Activated gamma-delta T cell treated with Interleukin-2 at 50 U/mL for 16 hours (primary cell): ENCODE results near the gene ITPR3.

Experiments used
- DNase-seq: peaks from one replicate; pipeline ENCODE4 v3.0.0-alpha.2; 2020

The ITPR3 gene

DNA sequence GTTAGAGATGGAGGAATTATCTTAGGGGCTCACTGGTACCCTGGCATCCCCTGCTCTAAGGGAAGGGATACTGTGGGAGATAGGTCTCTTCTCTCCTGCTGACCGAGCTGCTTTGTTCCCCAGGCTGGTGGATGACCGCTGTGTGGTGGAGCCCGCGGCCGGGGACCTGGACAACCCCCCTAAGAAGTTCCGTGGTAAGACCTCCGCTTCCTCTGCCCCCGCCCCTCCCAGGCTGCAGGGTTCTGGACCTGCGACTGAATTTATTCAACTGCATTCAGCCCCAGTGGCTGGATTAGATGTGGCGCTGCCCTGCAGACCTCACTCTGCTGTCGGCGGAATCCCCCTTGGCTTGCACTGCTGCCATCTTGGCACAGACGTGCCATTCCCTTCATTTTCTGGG lies 19.2 kb downstream of the ITPR3 start:
- no peak for DNase-seq

DNA sequence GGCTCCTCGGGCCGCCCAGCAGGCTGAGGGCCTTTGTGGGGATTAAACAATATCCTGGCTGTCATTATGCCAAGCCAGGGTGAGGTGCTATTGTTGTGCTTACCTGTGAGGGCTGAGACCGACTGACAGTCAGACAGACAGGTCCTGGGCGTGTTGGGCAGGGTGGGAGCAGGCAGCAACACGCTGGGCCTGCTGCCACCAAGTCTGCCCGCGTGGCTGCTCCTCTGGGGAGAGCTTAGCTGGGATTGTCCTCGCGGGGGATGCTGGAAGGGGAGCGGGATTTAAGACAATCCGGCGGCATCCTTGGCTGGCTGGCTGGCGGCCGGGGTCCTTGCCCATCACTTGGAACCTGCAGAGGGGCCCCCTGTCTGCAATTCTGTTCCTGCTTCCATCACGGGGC lies 20.0 kb downstream of the ITPR3 start:
- no peak for DNase-seq

DNA sequence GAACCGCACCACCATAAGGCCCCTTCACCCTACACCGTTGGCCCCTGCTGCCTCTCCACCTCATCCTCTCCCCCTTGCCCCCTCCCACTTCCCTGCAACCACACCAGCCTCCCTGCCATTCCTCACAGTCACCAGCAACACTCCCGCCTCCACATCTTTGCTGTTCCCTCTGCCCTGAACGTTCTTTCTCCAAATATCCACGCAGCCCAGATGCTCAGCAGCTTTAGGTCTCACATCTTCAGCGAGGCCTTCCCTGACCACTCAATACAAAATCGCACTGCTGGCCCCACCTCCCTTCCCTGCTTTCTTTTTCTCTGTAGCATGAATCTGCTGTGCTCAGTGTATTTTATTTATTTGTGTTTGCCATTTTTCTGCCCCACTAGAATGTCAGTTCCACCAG lies 20.5 kb downstream of the ITPR3 start:
- DNase-seq: no peak

DNA sequence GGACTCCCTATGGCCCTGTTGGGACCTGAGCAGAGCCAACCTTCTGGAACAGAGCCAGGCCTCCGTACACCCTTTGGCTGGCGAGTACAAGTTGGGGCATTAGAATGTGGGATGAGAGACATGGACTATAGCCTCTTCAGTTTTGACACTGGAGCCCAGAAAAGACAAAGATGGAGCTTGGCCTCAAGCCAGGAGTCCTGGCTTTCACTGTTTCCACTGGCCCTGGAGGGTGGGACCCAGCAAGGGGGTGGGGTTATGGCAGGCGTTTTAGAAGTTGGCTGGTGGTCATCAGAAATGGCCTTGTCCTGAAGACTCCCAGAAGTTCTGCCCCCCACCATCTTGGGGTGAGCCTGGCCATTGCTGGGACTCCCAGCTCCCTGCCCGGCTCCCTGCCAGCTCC lies 21.8 kb downstream of the ITPR3 start:
- no peak for DNase-seq

DNA sequence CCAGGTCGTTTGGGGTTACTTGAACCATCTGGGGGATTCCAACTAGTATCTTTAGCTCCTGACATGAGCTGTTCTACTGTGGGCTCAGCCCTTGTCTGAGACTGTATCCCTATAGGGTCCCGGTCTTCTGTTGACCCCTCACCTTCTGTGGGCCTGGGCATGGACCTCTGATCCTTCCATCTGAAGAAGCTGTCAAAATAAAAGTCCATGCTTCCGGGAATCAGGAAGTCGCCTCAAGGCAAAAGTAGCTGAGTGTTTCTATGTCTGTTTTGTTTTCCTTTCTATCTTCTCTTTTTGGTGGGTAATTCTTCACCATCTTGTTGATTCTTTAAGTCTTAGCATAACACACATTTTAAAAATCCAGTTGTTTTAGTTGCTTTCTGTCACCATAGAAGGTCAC lies 30.3 kb downstream of the ITPR3 start:
- no peak for DNase-seq

DNA sequence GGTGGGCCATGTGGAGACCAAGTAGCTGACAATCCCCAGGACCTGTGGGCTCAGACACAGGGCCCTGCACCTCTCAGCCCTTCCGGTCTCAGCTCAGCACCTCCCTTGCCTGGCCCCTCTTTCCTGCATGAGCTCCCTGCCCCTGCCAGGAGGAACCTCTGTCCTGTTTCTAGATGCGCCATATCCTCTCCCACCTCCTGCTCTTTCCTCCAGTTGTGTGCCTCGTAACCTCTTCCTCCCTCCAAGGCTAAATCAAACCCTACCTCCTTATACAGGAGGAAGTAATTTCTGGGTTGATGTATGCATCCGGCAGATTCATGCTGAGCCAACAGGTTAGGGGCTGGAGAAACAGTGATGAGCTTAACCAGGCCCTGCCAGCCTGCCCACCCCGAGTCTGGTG lies 30.9 kb downstream of the ITPR3 start:
- no peak for DNase-seq

DNA sequence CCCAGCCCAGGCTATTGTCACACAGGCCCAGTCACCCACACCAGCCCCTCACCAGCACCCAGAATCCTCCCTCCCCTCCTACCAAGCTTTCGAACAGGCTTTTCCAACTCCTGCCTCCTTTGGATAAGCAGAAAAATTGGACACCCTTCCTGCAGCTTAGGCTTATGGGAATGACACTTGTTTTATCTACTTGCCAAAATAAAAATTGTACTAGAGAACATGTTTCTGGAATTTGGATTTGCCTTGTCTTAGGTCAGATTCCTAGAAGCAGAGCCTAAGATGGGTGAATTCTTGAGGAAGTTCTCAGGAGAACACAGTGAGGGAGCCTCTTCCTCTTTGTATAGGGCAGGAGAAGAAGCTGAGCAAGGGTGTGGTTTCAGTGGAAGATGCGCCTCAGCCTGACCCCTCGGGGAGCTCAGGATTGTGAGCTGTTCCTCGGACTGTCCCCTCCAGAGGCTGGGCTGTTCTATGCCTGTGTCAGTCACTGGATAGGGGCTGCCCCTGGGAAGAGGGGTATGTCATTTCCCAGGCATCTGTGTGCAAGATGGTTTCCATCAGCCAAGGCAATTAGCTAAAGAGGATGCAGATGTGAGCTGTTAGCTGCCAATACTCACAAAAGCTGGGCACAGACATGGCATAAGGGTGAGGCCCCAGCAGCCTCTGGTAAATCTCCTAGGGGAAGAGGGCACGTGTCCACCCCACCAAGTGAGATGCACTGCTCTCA lies 33.9 kb downstream of the ITPR3 start:
- no peak for DNase-seq

DNA sequence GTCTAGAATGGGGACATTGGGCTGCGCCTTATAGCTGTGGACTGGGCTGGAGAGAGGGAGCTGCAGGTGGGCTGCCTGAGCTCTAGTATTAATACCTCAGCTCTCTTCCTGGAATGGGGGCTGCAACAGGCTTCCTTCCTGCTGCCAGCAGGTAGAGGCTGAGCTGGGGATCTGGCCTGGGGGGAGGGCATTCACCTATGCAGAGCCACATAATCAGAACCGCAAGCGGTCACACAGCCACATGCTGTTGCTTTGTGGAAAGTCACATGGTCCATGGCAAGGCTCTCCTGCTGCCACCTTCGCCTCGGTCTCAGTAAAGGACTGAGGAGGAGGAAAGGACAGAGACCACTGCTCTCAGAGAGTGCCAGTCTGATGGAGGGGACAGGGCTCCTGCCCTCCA lies 35.7 kb downstream of the ITPR3 start:
- DNase-seq: no peak

DNA sequence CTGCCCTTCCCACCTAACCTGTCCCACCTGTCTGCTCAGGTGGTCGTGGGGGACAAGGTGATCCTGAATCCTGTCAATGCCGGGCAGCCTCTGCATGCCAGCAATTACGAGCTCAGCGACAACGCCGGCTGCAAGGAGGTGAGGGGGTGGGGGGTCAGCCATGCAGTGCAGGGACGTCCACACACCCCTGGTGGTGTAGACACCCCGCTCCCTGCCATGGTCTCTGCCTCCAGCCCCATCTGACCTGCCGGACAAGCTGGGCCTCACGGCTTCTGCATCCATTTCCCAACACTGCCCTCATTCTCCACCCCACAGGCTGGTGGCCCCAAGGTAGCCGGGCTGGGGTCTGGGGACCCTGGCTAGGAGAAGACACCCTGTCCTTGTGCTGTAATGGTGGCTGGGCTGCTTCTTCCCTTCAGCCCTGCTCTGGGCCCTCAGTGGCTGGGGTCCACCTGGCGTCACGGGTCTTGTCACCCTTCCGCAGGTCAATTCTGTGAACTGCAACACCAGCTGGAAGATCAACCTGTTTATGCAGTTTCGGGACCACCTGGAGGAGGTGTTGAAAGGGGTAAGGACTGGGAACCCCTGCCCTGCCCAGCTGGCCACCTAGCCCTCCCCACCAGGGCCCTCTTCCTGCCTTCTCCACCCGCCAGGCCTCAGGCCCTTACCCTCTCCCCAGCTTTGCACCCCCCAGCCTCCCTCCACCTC lies 38.0 kb downstream of the ITPR3 start:
- no peak for DNase-seq

DNA sequence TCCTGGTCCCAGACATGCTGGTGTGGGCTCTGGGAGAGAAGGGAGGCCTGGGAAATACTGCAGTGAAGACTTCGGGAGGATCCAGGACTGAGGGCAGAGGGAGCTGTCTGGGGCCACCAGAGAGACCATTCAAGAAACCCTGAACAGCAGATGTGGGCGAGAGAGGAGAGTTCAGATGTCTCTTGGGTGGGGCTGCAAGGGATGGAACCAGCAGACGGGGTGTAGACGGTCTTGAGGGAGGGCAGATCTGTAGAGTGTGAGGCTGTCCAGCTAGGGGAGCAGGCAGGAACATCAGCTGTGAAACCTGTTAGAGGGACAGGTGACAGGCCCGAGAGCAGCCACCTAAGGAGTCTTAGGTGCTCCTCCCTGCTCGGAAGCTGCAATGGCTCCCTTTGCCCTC lies 38.9 kb downstream of the ITPR3 start:
- no peak for DNase-seq

DNA sequence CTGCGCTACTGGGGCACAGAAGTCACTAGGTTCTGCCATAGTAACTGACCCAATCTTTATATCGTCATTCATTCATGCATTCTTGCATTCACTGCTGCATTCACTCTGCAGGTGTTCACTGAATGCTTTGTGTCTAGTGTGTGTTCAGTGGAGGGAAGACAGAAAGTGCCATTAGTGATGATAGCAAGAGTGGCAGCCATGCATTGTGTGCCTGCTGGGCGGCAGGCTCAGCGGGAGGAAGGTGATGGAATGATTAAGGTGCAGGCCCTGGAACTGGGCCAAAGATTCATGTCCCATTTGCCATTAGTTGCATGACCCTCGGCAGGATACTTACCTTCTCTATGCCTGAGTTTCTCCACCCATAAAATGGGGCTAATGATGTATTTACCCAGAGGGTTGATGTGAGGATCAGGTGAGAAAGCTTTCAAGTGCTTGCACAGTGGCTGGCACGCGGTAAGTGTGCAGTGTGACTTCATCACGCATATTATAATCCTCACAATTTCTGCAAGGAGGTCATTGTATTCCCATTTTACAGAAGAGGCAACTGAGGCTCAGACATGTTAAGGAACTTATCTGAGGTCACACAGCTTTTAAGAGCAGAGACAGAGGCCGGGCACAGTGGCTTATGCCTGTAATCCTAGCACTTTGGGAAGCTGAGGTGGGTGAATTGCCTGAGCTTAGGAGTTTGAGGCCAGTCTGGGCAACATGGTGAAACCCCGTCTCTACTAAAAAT lies 40.1 kb downstream of the ITPR3 start:
- no peak for DNase-seq

DNA sequence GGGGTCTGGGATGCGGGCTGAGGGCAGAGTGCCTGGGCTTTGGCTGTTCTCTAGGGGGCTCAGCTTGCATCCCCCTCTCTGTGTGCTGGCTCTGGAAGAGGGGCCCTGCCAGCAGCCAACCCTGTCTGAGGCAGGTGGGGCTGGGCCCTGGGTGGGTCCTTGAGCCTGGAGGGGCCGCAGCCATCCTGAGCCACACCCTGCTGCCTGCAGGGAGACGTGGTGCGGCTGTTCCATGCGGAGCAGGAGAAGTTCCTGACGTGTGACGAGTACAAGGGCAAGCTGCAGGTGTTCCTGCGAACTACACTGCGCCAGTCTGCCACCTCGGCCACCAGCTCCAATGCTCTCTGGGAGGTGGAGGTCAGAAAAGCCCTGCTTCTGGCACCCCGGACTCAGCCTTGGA lies 41.2 kb downstream of the ITPR3 start:
- no peak for DNase-seq

DNA sequence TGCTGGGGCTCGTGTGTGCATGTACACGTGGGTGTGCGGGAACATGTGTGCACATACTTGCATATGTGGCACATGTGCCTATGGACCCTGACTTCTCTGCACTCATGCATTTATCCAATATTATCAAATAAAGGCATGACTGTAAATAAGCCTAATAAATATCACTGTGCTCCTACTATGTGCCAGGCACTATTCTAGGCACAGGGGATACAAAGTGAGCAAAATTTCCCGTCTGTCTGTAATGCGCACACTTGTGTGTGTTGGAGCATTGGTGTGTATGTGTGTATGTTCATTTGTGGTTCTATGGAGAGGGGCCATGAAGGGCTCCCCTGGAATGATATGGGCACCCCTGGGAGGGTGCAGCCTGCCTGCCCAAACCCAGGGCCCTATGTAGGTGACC lies 41.9 kb downstream of the ITPR3 start:
- no peak for DNase-seq

DNA sequence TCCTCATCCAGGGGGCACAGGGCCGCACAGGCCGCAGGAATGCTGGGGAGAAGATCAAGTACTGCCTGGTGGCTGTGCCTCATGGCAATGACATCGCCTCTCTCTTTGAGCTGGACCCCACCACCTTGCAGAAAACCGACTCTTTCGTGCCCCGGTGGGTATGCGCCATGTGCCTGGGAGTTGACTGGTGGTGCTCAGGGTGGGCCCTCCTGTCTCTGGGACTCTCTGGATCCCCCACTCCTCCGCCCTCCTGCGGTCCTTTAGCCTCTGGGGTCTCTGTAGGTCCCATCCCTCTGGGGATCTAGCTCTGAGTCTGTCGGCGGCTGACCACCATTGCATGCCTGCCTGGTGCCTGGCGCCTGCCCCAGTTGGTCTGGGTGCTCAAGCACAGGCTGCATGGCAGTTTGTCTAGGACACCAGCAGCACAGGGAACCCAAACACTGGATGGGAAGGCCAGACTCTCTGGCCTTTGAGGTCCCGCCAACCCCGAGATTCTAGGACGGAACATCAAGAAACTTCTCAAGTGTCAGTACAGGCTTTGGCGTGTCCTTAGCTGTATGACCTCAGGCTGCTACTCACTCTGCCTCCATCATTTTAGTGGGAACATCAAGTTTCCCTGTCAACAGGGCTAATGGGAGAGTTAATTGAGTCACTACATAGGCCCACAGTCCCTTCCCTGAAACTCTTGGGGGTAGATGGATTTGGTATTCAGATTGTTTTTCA lies 42.8 kb downstream of the ITPR3 start:
- DNase-seq: no peak

DNA sequence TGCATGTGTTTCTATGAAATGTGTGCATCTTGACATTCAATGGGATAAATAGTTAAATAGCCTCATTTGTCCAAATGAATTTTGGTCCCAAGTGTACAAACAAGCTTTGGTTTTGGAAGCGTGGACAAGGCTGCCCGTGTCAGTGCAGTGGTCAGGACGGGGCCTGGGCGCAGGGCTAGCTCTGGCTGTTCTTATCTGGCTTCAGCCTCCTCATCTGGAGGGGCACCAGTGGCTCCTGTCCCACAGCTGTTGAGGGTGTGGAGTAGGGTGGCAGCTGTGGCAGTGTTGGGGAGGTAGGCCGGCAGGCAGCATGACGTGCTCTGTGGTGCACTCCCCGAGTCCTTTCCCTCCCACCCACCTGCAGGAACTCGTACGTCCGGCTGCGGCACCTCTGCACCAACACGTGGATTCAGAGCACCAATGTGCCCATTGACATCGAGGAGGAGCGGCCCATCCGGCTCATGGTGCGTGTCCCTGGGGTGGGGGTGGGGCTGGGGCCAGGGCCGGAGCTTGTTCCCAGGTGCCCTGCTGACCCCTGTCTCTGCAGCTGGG lies 43.5 kb downstream of the ITPR3 start:
- DNase-seq: no peak

DNA sequence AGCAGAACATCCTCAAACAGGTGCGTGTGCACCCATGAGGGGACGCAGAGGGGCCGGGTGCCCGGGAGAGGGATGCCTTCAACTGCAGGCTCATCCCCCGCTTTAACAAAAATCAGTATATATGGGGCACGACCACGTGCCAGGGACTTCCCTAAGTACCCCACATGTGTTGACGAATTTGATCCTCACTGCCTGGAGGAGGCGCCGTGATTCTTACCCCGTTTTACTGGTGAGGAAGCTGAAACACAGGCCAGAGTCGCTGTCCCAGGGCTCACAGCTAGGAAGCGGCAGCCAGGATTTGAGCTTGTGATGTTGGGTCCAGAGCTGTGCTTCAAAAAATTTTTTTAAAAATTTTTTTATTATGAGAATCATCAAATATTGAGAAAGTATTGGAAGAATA lies 44.8 kb downstream of the ITPR3 start:
- DNase-seq: no peak

DNA sequence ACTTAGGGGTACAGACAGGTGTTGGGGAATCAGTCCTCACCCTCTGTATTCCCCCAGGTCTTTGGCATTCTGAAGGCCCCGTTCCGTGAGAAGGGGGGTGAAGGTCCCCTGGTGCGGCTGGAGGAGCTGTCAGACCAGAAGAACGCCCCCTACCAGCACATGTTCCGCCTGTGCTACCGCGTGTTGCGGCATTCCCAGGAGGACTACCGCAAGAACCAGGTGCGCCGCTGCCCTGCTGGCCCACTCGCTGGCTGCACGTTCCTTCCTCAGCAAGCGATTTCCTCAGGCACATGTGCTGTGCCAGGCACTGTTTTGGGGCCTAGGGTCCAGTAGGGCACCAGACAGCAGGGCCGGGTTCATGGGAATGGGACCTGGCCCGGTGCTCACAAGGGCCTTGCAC lies 46.0 kb downstream of the ITPR3 start:
- DNase-seq: no peak

DNA sequence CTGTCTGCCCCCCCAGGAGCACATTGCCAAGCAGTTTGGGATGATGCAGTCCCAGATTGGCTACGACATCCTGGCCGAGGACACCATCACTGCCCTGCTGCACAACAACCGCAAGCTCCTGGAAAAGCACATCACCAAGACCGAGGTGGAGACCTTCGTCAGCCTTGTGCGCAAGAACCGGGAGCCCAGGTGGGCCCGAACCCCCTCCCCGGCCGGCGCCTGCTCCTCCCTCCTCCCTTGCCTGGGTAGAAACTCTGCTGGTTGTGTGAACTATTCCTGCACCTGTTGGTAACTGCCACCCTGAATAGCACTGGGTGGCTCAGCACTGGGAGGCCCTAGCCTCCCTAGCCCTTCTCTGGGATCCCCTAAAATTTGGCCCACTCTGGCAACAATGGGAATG lies 46.7 kb downstream of the ITPR3 start:
- no peak for DNase-seq

DNA sequence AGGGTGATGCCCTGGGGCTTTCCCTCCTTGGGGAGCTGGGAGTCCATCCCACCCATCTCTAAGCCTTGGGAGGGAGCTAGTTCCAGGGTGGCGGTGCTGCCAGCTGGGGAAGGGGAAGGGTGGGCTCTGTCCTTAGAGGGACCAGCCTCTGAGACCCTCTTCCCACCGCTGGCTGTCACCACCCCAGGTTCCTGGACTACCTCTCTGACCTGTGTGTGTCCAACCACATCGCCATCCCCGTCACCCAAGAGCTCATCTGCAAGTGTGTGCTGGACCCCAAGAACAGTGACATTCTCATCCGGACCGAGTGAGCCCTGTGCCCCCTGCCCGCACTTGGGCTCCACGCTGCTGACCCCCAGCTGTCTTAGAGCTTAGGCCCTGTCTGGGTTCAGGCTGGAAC lies 47.2 kb downstream of the ITPR3 start:
- no peak for DNase-seq

DNA sequence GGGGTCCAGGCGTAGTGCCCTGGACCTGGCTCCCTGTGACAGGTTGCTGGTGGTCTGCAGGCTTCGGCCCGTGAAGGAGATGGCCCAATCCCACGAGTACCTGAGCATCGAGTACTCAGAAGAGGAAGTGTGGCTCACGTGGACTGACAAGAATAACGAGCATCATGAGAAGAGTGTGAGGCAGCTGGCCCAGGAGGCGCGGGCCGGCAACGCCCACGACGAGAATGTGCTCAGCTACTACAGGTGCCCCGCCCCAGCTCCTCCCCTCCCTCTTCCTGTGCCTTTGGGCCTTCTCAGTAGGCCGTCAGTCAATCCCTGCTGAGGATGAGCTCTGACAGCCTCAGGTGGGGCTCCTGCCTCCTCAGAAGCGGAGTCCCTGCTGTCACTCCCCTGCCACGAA lies 47.8 kb downstream of the ITPR3 start:
- DNase-seq: no peak

DNA sequence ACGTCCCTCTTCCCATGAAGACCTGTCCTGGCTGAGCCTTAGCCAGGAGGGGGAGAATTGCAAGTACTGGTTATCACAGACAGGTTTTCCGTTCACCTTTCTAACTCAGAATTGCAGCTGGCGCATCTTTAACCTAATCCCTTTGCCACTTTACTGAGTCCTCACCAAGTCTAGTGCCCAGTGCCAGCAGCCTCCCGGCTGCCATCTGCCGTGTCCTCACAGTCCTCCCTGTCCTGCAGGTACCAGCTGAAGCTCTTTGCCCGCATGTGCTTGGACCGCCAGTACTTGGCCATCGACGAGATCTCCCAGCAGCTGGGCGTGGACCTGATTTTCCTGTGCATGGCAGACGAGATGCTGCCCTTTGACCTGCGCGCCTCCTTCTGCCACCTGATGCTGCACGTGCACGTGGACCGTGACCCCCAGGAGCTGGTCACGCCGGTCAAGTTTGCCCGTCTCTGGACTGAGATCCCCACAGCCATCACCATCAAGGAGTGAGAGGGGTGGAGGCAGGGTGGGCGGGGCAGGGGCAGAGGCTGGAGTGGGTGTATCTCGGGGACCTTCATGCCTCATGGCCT lies 49.1 kb downstream of the ITPR3 start:
- no peak for DNase-seq

DNA sequence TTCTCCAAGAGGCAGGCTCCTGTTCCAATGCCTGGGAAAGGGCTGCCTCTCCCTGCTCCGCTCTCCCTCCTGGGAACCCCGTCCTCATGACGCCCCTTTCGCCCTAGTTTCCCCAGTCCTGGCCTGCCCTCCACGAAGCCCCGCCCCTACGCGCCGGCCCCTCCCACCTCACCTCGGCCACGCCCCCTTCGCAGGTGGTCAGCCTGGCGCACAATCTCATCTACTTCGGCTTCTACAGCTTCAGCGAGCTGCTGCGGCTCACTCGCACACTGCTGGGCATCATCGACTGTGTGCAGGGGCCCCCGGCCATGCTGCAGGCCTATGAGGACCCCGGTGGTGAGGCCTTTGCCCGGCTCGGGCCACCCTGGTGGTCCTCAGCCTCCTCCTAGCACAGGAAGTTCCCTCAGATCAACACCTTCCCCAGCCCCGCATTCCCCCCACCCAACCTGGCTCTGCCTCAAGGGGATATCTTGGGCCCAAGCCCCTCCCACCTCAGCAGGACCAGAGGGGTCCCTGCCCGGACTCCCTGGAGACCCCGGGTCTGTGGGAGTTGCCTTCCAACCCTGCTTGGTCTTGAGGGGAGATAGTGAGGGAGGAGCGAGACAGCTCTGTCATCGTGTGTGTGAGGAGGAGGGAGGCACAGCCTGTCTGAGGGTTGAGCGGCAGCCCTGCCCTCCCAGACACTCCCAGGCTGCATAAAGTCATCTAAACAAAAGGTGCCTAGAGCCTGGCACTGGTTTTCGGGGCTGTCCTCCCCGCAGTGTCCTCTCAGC lies 50.0 kb downstream of the ITPR3 start:
- DNase-seq: no peak
